OCI-LY7 (cell line): ENCODE data around the gene RDH5. TPM values are rescaled to one million over a fixed set of nuclear protein-coding genes. Genes with fewer than 3 reads are reported as not detected.

Experiments
- BruUV-seq: library from RNA; stranded (reverse); fragments of 400-500 nt; replicated peaks from 2 replicates; lab custom pipeline; 2021; lab: Mats Ljungman, UMichigan
- CTCF ChIA-PET: fragments of 300-600 bp; sonication (Branson Sonifier 250); formaldehyde crosslinking; loops from one replicate; lab custom pipeline; 2022; ENCODE audit warnings: antibody characterized with exemption; ENCODE audit not compliant: unreplicated experiment; lab: Charles Lee
- POLR2A ChIA-PET: fragments of 300-600 bp; sonication (Branson Sonifier 250); formaldehyde crosslinking; loops from one replicate; lab custom pipeline; 2022; ENCODE audit warnings: antibody characterized with exemption; lab: Charles Lee
- DNase-seq: peaks from one replicate; pipeline ENCODE4 v3.0.0-alpha.2; 2015; ENCODE audit warnings: low spot score
- H2AFZ ChIP-seq: fragments of 200-600 bp; sonication (generic), shearing (Covaris generic); 2 replicates; pipeline ENCODE4 v1.6.1; 2014; ENCODE audit warnings: mild to moderate bottlenecking, antibody characterized with exemption, low read length, moderate library complexity
- H3K27ac ChIP-seq: fragments of 200-600 bp; sonication (generic); 2 replicates; pipeline ENCODE4 v1.5.1; 2014; ENCODE audit warnings: mixed run types, low read depth, mild to moderate bottlenecking, moderate library complexity, low read length, inconsistent platforms; ENCODE audit not compliant: poor library complexity, severe bottlenecking
- H3K36me3 ChIP-seq: fragments of 200-600 bp; sonication (generic); 2 replicates; pipeline ENCODE4 v1.6.1; 2014; ENCODE audit warnings: mild to moderate bottlenecking, antibody characterized with exemption, low read length, moderate library complexity, mixed read lengths; ENCODE audit not compliant: insufficient read depth
- H3K4me1 ChIP-seq: fragments of 200-600 bp; sonication (generic); 2 replicates; pipeline ENCODE4 v1.5.1; 2014; ENCODE audit warnings: mild to moderate bottlenecking, low read length; ENCODE audit not compliant: insufficient read depth, poor library complexity, severe bottlenecking
- H3K4me2 ChIP-seq: fragments of 200-600 bp; sonication (generic); 2 replicates; pipeline ENCODE4 v1.6.1; 2014; ENCODE audit warnings: mild to moderate bottlenecking, low read length
- H3K4me3 ChIP-seq: fragments of 200-600 bp; sonication (generic); 2 replicates; pipeline ENCODE4 v1.5.1; 2014; ENCODE audit warnings: mild to moderate bottlenecking, low read depth, low read length; ENCODE audit not compliant: poor library complexity, severe bottlenecking
- H3K79me2 ChIP-seq: fragments of 200-600 bp; sonication (generic); 2 replicates; pipeline ENCODE4 v1.6.1; 2016; ENCODE audit warnings: low read depth, mild to moderate bottlenecking, low read length, moderate library complexity, mixed read lengths; ENCODE audit not compliant: insufficient read depth
- H3K9me2 ChIP-seq: fragments of 200-600 bp; sonication (generic); 2 replicates; pipeline ENCODE4 v1.6.1; 2016; ENCODE audit warnings: mild to moderate bottlenecking, low read length, mixed read lengths; ENCODE audit not compliant: insufficient read depth
- H3K9me3 ChIP-seq: fragments of 200-600 bp; sonication (generic); 2 replicates; pipeline ENCODE4 v1.6.1; 2014; ENCODE audit warnings: mild to moderate bottlenecking, mixed run types, low read length, mixed read lengths
- H4K20me1 ChIP-seq: fragments of 200-600 bp; sonication (generic); 2 replicates; pipeline ENCODE4 v1.6.1; 2014; ENCODE audit warnings: mild to moderate bottlenecking, antibody characterized with exemption, low read length, moderate library complexity, mixed read lengths; ENCODE audit not compliant: insufficient read depth
- EZH2phosphoT487 ChIP-seq: fragments of 200-600 bp; sonication (generic); IDR thresholded peaks from 2 replicates; pipeline ENCODE4 v1.6.1; 2018; ENCODE audit warnings: low read depth, borderline replicate concordance, mild to moderate bottlenecking, mixed run types, antibody characterized with exemption, low read length, moderate library complexity, mixed read lengths
- intact Hi-C: fragments of 100-400 bp; cut with micrococcal nuclease; formaldehyde crosslinking; loops from one replicate; pipeline ENCODE4 v1.10.0; 2022; ENCODE audit not compliant: unreplicated experiment
- total RNA-seq, 2 experiments: library from RNA; depleted of rRNA in 1 of 2; stranded (reverse); fragments of >200 nt in 1 of 2; shearing (Covaris generic) in 1 of 2; gene quantifications; 2 replicates each; pipeline ENCODE4 v1.2.3, GENCODE V29; 2014 to 2022
- TF ChIP-seq, protein P1 (sequence below): fragments of 200-600 bp; sonication (generic); conservative IDR thresholded peaks from 2 replicates; pipeline ENCODE4 v1.5.1; 2014; ENCODE audit warnings: mild to moderate bottlenecking, antibody characterized with exemption, low read length, moderate library complexity, mixed read lengths

The RDH5 gene
- total RNA-seq, 2 experiments from 2014 or later = 6.2 to 20.1 TPM

DNA sequence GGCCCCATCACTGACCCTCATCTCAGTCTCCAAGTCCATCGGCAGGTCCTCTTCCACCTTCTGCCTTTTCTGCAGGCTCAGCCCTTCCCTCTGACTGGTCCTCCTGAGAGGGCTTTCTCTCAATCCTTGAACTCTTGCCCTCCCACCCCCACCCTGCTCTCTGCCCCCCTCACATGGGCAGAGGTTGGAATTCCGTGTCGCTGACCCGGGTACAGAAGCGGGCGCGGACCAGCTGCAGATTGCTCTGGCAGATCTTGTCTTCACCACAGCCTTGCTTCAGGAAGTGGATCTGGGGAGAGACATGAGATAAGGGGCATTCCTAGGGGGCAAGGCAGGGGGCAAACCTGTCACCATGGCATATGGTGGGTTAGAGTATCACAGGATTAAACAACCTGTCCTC lies 24.8 kb upstream of the RDH5 start:
- CTCF ChIA-PET = no interaction called here
- H3K4me2 ChIP-seq = no peak overlapping the region
- H4K20me1 ChIP-seq = no peaks in the 10 kb centered on the region
- H3K9me2 ChIP-seq = no peaks in the 10 kb centered on the region
- no peaks in the 10 kb centered on the region for H3K9me3 ChIP-seq
- no peaks in the 10 kb centered on the region for H3K79me2 ChIP-seq
- H2AFZ ChIP-seq = no peak overlapping the region
- no peaks in the 10 kb centered on the region for H3K36me3 ChIP-seq
- intact Hi-C loops = no loop called here
- H3K4me3 ChIP-seq = no peak overlapping the region
- H3K27ac ChIP-seq = no peak overlapping the region
- no peak for DNase-seq
- BruUV-seq = no TSS peak
- no peaks in the 10 kb centered on the region for H3K4me1 ChIP-seq
- POLR2A ChIA-PET = interaction anchor here (0.7 to 1.2 kb wide), 3 partner anchors 20 to 22 kb away, joined by 3 to 5 read pairs (median 3); partner anchors contain the start of gene BLOC1S1
- TF ChIP-seq, protein P1, sequence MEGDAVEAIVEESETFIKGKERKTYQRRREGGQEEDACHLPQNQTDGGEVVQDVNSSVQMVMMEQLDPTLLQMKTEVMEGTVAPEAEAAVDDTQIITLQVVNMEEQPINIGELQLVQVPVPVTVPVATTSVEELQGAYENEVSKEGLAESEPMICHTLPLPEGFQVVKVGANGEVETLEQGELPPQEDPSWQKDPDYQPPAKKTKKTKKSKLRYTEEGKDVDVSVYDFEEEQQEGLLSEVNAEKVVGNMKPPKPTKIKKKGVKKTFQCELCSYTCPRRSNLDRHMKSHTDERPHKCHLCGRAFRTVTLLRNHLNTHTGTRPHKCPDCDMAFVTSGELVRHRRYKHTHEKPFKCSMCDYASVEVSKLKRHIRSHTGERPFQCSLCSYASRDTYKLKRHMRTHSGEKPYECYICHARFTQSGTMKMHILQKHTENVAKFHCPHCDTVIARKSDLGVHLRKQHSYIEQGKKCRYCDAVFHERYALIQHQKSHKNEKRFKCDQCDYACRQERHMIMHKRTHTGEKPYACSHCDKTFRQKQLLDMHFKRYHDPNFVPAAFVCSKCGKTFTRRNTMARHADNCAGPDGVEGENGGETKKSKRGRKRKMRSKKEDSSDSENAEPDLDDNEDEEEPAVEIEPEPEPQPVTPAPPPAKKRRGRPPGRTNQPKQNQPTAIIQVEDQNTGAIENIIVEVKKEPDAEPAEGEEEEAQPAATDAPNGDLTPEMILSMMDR = no peak
- no peak for TF ChIP-seq EZH2phosphoT487

DNA sequence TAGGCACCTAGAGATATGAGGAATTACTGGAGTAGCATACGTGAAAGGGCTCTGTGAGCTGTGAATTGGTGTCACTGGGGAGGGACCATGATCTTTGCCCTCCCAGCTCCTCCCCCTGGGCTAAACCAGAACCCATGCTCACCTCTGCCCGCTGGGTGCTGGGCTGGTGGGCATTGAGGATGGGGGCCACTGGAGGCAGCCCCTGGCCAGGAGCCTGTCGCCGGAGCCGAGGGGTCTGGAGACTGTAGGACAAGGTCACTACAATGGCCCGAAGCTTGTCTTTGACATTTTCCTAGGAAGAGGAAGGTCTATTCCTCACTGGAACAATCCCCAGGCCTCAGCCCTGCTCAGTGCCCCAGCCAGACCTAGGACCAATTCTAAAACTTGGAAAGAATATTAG lies 24.1 kb upstream of the RDH5 start:
- no peak overlapping the region for H3K27ac ChIP-seq
- DNase-seq = no peak
- H3K9me2 ChIP-seq = no peaks in the 10 kb centered on the region
- no peaks in the 10 kb centered on the region for H3K36me3 ChIP-seq
- no peaks in the 10 kb centered on the region for H3K79me2 ChIP-seq
- no peak overlapping the region for H3K4me2 ChIP-seq
- TF ChIP-seq EZH2phosphoT487 = no peak
- TF ChIP-seq, protein P1 = no peak
- H3K9me3 ChIP-seq = no peaks in the 10 kb centered on the region
- no peak overlapping the region for H3K4me3 ChIP-seq
- H3K4me1 ChIP-seq = no peaks in the 10 kb centered on the region
- no peak overlapping the region for H2AFZ ChIP-seq
- CTCF ChIA-PET = no interaction called here
- BruUV-seq = no TSS peak
- intact Hi-C loops = no loop called here
- no peaks in the 10 kb centered on the region for H4K20me1 ChIP-seq
- POLR2A ChIA-PET = interaction anchor here (0.6 to 1.2 kb wide), 5 partner anchors 8 to 50 kb away, joined by 3 to 11 read pairs (median 3); partner anchors contain the start of gene BLOC1S1

DNA sequence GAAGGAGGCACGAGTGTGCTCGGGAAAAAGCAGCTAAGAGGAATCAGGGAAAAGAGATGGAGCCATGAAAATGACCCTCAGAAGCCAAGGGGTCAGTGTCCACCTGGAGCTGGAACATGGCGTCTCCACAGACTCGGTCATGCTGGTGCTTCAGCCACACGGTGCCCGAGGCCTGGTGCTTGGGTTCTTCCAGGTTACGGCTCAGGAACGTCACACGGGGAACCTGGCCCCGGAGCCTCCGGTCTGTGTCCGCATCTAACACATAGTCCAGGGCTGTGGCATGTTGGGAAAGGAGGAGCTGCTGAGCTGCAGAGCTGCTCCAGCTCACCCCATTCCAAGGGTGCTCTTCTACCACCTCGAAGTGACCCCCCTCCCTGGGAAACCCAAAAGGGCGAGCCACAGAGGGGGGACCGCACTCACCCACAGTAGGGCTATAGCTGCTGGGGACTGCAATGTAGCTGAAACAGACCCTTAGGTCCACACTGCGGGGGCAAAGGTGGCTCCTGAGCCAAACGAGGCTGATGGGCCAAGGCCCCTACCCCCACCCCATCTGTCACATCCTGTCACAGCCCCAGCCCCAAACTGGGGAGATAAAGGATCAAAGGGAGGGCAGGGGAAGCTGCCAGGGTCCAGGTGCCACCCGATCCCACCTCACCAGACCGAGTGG lies 23.3 kb upstream of the RDH5 start:
- no TSS peak for BruUV-seq
- no peak for DNase-seq
- Histone ChIP-seq H2AFZ (no peak overlapping the region), H3K27ac (no peak overlapping the region), H3K9me3 (no peaks in the 10 kb centered on the region), H3K4me1 (no peaks in the 10 kb centered on the region), H3K4me2 (no peak overlapping the region), H4K20me1 (no peaks in the 10 kb centered on the region), H3K79me2 (no peaks in the 10 kb centered on the region), H3K36me3 (no peaks in the 10 kb centered on the region), H3K4me3 (no peak overlapping the region), H3K9me2 (no peaks in the 10 kb centered on the region)
- intact Hi-C loops = no loop called here
- ChIA-PET CTCF (no interaction called here), POLR2A (interaction anchor here (0.6 kb wide), 2 partner anchors 9 to 49 kb away, joined by 3 to 11 read pairs; no protein-coding TSS in a partner anchor)
- TF ChIP-seq, protein P1 = no peak
- no peak for TF ChIP-seq EZH2phosphoT487
